Measurements from ENCODE around the gene C2CD4D. TPM values are rescaled to one million over a fixed set of nuclear protein-coding genes. Genes with fewer than 3 reads are reported as not detected.

The C2CD4D gene
- polyA plus RNA-seq, 1 donor from 2014 or later = not detected

- H3K4me3 ChIP-seq (ENCODE audit: low read length) = no peak overlapping the region
- H3K4me2 ChIP-seq (ENCODE audit: low read length) = no peak overlapping the region
- no peak overlapping the region for H3K27ac ChIP-seq (ENCODE audit: low read length)
- no peak overlapping the region for H3K9ac ChIP-seq (ENCODE audit: low read length)
- no peaks in the 10 kb centered on the region for H3K9me2 ChIP-seq (ENCODE audit: insufficient read depth, low read length)
- no peaks in the 10 kb centered on the region for H3F3A ChIP-seq (ENCODE audit: insufficient read depth, low read length, poor library complexity, severe bottlenecking)
- no peaks in the 10 kb centered on the region for H3K27me3 ChIP-seq (ENCODE audit: insufficient read depth, low read depth, low read length)
- H2AFZ ChIP-seq (ENCODE audit: low read depth, low read length) = no peak overlapping the region
- no peaks in the 10 kb centered on the region for H3K79me2 ChIP-seq (replicated peaks; ENCODE audit: insufficient read depth, low read length)
- no peaks in the 10 kb centered on the region for H3K9me3 ChIP-seq (ENCODE audit: low read length)
- no peaks in the 10 kb centered on the region for H3K36me3 ChIP-seq (ENCODE audit: insufficient read depth, low read length)
- H4K20me1 ChIP-seq (ENCODE audit: insufficient read depth) = no peaks in the 10 kb centered on the region
- TF ChIP-seq TAF1 (IDR thresholded peaks at IDR 0.05; ENCODE audit: low read depth) = no peak
- no peak for TF ChIP-seq RAD21 (conservative IDR thresholded peaks at IDR 0.05)
- no peak for TF ChIP-seq POLR2AphosphoS5 (IDR thresholded peaks at IDR 0.05)
- no peak for TF ChIP-seq SMC3 (conservative IDR thresholded peaks at IDR 0.05; ENCODE audit: poor library complexity)
- TF ChIP-seq REST (IDR thresholded peaks at IDR 0.05; ENCODE audit: borderline replicate concordance) = no peak
- no peak for TF ChIP-seq CTCF (IDR thresholded peaks at IDR 0.05; ENCODE audit: poor library complexity, severe bottlenecking)
- TF ChIP-seq EZH2 (IDR thresholded peaks at IDR 0.05; ENCODE audit: borderline replicate concordance, insufficient read depth, low read length, poor library complexity, severe bottlenecking) = no peak
- no peak for TF ChIP-seq EP300 (conservative IDR thresholded peaks at IDR 0.05; ENCODE audit: poor library complexity, severe bottlenecking)
- TF ChIP-seq MXI1 (conservative IDR thresholded peaks at IDR 0.05; ENCODE audit: poor library complexity, severe bottlenecking) = no peak
These were observed 12.3 kb upstream of the C2CD4D start for GRCh38 chr1:151851886-151852285.

GRCh38 chr1:151849871-151850270 is 10.3 kb upstream of the C2CD4D start:
- Histone ChIP-seq H3K4me2 (ENCODE audit: low read length) (no peak overlapping the region), H3F3A (ENCODE audit: insufficient read depth, low read length, poor library complexity, severe bottlenecking) (no peaks in the 10 kb centered on the region), H4K20me1 (ENCODE audit: insufficient read depth) (no peaks in the 10 kb centered on the region), H3K79me2 (replicated peaks; ENCODE audit: insufficient read depth, low read length) (no peaks in the 10 kb centered on the region), H3K9me3 (ENCODE audit: low read length) (no peaks in the 10 kb centered on the region), H3K4me3 (ENCODE audit: low read length) (no peak overlapping the region), H3K36me3 (ENCODE audit: insufficient read depth, low read length) (no peaks in the 10 kb centered on the region), H2AFZ (ENCODE audit: low read depth, low read length) (no peak overlapping the region), H3K9me2 (ENCODE audit: insufficient read depth, low read length) (no peaks in the 10 kb centered on the region), H3K9ac (ENCODE audit: low read length) (no peak overlapping the region), H3K27me3 (ENCODE audit: insufficient read depth, low read depth, low read length) (no peaks in the 10 kb centered on the region), H3K27ac (ENCODE audit: low read length) (no peak overlapping the region)
- TF ChIP-seq EP300 (conservative IDR thresholded peaks at IDR 0.05; ENCODE audit: poor library complexity, severe bottlenecking) (no peak), MXI1 (conservative IDR thresholded peaks at IDR 0.05; ENCODE audit: poor library complexity, severe bottlenecking) (no peak), EZH2 (IDR thresholded peaks at IDR 0.05; ENCODE audit: borderline replicate concordance, insufficient read depth, low read length, poor library complexity, severe bottlenecking) (no peak), RAD21 (conservative IDR thresholded peaks at IDR 0.05) (no peak), POLR2AphosphoS5 (IDR thresholded peaks at IDR 0.05) (no peak), CTCF (IDR thresholded peaks at IDR 0.05; ENCODE audit: poor library complexity, severe bottlenecking) (no peak), TAF1 (IDR thresholded peaks at IDR 0.05; ENCODE audit: low read depth) (no peak), REST (IDR thresholded peaks at IDR 0.05; ENCODE audit: borderline replicate concordance) (no peak), SMC3 (conservative IDR thresholded peaks at IDR 0.05; ENCODE audit: poor library complexity) (no peak)
